T-helper 9 cell (primary cell): ENCODE measurements around the gene CPNE6.
A peak's percentile ranks its signal among the peaks of the same experiment; 100 is the strongest.
"Not testable (repeated sequence)": the region's sequence is repeated elsewhere in the genome, so short reads cannot be mapped to it uniquely, and the experiment has no call there.

Experiments used
- DNase-seq: peaks from one replicate; pipeline ENCODE4 v3.0.0-alpha.2; 2020
- total RNA-seq, 2 donors: gene quantifications; one replicate each; lab custom pipeline; 2026; lab: John Stamatoyannopoulos, UW

CPNE6 gene
- total RNA-seq, result 0 reads per million in 2 donors

DNA sequence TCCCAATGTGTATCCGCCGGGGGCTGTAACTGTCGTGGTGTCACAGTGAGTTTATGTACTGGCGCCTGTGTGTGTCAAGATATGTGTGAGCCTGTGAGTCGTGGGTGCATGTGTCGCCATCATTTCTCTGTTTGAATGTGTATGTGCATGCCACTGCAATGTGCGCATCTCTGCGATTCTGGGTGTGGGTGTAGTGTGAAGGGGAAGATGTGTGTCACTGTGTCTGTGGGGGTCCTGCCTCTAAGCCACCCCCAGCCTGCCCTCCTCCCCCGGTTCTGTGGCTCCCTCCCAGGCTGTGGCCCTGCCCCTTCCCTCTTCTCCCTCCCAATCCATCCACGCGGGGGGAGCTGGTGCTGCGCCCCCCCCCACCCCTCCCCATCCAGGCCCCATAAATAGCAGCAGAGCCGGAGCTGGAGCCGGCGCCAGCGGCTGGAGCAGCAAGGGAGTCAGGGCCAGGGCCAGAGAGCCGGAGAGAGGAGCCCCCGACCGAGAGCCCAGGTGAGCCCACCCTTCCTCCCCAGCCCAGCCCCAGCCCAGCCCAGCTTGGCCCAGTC, at the start of gene CPNE6:
CPNE6 (plus strand) TSS at position 419 of the 554 bp plus-strand sequence. CDS start 1,375 bp downstream, outside the sequence.
- no peak for DNase-seq

DNA sequence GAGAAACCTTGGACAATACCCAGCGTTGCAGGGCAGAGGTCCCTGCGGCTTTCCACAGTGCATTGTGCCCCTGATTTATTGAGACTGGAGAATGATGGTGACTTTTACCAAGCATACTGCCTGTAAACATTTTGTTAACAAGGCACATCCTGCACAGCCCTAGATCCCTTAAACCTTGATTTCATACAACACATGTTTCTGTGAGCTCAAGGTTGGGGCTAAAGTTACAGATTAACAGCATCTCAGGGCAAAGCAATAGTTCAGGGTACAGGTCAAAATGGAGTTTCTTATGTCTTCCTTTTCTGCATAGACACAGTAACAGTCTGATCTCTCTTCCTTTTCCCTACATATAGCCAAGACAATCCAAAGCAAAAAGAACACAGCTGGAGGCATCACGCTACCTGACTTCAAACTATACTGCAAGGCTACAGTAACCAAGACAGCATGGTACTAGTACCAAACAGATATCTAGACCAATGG, 46.4 kb upstream of the CPNE6 start:
- not testable (repeated sequence) for DNase-seq

DNA sequence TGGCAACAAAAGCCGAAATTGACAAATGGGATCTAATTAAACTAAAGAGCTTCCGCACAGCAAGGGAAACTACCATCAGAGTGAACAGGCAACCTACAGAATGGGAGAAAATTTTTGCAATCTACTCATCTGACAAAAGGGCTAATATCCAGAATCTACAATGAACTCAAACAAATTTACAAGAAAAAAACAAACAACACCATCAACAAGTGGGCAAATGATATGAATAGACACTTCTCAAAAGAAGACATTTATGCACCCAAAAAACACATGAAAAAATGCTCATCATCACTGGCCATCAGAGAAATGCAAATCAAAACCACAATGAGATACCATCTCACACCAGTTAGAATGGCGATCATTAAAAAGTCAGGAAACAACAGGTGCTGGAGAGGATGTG, 41.7 kb upstream of the CPNE6 start:
- not testable (repeated sequence) for DNase-seq

DNA sequence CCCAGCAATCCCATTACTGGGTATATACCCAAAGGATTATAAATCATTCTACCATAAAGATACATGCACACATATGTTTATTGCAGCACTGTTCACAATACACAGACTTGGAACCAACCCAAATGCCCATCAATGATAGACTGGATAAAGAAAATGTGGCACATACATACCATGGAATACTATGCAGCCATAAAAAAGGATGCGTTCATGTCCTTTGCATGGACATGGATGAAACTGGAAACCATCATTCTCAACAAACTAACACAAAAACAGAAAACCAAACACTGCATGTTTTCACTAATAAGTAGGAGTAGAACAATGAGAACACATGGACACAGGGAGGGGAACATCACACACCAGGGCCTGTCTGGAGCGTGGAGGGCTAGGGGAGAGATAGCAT, 40.0 kb upstream of the CPNE6 start:
- not testable (repeated sequence) for DNase-seq

DNA sequence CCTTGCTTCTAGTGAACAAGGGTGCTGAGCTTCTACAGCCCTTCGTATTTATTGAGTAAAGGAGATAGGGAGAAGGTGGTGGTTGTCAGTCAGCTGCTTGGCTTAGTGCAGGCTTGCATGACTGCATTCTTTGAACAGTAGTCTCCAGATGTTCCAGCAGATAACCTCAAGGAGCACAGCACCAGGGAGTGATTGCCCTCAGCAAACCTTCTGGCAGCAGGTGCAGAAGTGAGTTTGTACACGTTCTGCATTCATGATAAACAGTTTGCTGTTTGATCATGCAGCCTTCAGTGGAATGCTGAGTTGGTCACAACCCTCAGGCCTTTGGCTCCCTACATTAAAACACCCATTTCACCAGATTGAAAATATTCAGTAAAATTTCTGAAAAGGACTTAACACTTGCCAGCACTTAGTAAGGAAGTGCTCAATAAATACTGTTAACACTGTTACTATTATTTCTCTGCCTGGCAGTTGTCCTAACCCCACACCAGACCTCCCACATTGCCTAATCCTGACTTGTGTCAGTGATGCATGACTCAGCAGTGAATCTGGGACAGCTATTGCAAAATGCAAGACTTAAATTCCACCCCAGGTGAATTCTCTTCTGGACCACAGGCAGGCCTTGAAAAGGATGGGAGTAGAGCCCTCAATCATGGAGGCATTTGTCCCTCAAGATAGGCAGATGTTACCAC, 38.5 kb upstream of the CPNE6 start:
- no peak for DNase-seq

DNA sequence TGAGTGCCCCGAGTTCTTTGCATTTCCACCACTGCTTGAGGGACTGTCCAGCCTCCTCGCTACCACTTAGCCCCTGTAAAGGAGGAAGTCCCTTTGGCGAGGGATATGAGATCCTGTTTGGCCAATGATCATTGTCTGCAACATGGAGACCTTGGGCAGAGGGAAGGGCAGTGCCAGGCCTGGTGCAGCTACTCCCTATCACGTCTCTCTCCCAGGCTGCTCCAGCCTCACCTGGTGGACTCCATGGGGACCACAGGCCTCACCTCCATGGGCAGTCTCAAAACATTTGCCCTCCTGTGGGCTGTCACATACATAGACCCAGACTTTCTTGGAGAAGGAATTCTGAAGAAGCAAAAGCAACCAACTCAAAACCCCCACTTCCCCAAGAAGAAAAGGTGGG, 35.6 kb upstream of the CPNE6 start:
- not testable (repeated sequence) for DNase-seq

DNA sequence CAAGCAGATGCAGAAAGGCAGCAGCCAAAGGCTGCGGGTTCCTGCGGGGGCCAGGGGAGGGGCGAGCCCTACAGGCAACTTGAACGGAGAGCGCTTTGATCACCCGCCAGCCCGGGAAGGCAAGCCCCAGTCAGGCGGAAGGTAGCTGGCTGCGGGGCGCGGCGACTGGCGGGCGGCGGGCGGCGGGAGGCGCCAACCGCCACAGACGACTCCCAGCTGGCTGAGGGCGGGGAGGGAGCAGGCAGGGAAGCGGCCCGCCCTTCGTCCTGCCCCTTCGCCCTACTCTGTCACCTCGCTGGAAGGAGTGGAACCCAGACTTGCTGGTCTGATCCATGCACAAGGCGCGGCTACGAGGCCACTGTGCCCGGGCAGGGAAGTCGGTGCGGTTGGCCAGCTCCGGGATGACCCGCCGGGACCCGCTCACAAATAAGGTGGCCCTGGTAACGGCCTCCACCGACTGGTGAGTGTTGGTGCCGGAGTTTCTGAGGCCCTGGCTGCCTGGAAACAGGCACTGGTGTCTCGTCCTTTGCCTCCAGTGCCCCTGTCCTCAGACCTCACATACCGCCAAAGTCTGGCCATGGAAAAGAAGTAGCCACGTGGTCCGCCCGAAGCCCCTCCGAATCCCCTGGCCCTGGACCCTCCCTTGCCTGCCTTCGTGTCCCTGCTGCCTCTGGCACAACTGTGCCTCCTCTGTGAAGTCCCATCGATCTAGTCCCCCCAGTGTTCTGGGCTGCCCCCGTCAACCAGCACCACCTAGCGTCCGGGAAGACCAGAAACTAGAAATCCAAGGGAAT, 35.0 kb upstream of the CPNE6 start:
- peak; percentile 52 for DNase-seq

DNA sequence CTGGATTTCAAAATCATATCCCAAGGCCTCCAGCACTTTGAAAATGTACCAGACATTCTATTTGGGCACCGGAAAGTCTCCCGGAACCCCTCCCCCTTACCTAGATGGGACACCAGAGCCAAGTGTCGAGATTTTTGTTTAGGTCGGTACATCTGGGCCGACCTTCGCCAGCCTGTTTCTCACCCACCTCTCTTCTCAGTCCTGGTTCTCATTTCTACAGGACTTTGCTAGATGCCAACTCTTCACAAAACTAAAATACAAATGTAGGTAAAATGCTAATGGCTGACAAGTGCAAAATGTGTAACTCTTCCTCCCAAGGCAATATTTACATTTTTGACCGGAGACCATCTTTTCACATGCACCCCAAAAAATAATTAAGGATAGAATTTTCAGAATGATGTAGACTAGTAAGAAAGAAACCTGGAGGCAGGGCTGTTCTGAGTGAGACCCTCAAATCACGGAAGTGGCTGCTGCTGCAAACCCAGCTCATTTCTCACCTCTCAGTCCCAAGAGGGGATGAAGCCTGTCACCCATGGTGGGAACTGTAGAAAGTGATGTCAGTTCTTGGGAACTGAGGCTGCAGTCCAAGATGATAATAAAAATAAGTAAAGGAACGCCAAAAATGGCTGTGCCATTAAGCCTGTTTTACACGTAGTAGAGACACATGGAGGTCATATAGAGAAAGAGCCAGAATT, 34.3 kb upstream of the CPNE6 start:
- DNase-seq, result not testable (repeated sequence)

DNA sequence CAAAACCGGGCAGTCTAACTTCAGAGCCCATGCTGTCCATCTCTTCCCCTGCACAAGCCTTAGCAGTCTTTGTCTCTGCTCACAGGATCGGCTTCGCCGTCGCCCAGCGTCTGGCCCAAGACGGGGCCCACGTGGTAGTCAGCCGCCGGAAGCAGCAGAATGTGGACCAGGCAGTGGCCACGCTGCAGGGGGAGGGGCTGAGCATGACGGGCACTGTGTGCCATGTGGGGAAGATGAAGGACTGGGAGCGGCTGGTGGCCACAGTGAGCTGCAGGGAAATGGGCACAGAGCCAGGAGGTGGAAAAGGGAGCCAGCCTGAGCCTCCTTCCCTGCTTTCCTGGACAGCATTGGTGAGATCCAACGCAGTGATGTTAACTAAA, 33.7 kb upstream of the CPNE6 start:
- no peak for DNase-seq

DNA sequence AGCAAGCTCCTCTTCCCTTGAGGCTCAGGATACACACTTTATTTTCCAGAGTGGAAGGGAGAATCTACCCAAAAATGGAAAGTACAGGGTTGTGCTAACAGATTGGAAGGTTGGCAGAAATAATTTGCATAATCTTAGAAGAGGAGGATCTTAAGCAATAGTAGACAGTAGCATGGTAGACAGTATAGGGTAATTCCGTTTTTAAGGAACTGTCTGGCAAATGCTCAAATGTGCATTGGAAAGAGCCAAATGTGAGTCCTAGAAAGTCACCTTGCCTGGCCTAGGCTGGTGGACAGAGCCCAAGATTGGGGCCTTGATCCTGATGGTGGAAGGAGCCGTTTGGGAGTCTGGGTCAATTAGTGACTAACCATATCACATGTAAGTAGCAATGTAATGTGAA, 32.7 kb upstream of the CPNE6 start:
- no peak for DNase-seq

DNA sequence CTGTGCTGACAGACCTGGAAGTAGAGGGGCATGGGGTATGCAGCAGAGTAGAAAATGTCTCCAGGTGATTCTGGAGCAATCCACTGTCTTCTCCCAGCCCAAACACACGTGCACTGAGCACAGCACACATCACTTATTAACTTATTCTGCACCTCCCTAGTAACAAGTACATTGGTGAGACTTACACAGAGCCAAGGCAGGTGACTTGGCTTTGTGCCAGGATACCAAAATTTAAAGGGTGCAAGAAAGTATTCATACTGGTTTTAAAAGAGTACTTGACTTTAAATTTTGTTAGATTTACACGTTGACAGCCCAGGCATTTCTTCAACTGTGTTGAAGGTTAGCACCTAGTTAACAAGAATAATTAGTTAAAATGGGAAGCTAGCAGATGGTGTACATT, 30.7 kb upstream of the CPNE6 start:
- no peak for DNase-seq

DNA sequence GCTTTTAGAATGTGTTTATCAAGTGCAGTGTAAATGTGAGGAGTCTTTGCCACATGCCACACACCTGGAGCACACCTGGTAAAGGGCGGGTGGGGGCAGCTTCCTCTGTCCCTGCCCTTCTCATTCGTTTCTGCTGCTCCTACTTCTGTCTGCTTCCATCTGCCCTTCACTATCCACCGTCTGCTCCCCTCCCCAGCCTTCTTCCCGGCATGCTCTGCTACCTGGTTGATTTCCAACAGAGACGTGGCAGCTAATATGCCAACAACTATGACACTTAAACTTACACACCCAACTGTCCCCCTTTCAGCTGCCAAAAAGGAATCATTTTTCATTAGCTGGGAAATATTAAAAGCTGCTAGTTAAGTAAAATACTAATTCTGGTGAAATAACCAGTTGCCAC, 28.6 kb upstream of the CPNE6 start:
- no peak for DNase-seq

DNA sequence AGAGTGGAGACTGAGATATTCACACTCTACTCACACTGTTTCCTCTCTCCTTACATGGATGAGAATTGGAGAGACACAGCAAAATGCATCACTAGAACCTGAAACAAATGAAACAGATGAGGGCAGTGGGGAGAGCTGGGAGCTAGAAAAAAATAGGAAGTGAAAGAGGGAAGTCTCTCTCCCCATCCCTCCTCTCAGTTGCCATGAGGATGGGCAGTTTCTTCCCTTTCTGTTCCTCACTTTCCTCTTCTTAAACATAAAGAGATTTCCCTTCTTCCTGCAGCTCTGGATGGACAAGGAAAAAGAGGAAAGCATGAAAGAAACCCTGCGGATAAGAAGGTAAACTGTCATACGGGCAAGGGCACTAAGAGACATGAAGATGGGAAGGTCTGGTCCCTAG, 22.4 kb upstream of the CPNE6 start:
- not testable (repeated sequence) for DNase-seq

DNA sequence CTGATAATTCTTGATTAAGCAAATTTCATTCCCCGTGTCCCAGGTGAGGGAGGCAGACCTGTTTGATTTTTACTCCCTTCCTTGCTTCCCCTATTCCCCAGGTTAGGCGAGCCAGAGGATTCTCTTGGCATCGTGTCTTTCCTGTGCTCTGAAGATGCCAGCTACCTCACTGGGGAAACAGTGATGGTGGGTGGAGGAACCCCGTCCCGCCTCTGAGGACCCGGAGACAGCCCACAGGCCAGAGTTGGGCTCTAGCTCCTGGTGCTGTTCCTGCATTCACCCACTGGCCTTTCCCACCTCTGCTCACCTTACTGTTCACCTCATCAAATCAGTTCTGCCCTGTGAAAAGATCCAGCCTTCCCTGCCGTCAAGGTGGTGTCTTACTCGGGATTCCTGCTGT, 20.6 kb upstream of the CPNE6 start:
- not testable (repeated sequence) for DNase-seq

DNA sequence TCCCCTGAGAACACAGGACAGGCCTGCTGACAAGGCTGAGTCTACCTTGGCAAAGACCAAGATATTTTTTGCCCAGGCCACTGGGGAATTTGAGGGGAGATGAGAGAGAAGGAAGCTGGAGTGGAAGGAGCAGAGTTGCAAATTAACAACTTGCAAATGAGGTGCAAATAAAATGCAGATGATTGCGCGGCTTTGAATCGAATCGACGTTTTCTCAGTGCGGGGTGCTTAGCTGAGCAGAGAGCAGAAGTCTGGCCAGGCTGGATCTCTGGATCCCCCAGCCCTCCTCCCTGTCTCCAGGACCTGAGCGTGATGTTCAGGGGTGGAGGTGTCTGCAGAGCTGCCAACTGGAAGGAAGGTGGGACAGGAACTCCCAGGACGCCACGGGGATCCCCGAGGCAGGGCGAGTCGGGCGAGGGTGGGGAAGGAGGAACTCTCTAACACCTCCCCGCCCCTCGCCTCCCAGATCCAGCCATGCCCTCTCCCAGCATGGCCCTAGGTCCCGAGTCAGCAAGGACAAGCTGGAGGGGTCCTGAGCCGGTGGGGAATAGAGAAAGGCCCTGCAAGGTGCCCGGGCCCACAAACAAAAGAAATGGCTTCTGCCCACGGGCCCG, 20.1 kb upstream of the CPNE6 start:
- no peak for DNase-seq

DNA sequence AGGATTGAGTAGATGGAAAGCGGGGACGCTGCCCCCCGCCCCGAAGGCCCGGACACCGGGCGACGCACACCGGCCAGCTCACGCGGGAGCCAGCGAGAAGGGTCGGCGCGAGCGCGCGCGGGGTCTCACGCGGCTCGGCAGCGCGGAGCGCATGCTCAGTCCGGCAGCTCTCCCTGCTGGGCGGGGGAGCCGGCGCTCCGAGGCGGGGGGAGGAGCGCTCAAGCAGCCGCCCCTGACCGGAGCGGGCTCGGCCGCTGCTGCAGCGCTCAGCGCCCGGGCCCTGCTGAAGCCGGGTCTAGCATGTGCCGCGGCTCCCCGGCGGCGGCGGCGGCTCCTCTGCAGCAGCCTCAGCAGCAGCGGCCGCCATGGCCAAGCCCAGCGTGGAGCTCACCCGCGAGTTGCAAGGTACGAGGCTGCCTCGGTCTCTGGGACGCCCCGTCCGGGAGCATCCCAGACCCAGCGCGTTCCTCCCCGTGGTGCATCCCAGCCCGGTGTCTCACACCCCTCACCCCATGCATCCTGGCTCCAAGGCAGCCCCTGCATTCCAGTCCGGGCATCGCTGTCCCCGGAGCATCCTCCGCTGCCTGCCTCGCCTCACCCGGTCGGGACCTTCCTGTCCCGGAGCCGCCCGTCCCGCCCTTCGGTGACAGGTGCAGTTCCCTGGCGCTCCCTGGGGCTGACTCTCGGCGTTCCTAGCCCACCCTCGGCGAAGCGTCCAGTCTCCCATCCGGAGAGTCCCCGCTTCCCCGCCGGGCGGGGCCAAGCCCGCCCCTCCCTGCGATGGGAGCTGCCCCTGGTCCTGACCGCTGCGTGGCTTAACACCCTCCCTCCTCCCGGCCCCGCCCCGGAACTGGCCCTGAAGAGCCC, 19.3 kb upstream of the CPNE6 start, which contains the start of gene CARMIL3:
CARMIL3 (plus strand) TSS at position 221 of the 867 bp plus-strand sequence; CDS start at position 366, 145 bp downstream.
- DNase-seq, result peak; percentile 44

DNA sequence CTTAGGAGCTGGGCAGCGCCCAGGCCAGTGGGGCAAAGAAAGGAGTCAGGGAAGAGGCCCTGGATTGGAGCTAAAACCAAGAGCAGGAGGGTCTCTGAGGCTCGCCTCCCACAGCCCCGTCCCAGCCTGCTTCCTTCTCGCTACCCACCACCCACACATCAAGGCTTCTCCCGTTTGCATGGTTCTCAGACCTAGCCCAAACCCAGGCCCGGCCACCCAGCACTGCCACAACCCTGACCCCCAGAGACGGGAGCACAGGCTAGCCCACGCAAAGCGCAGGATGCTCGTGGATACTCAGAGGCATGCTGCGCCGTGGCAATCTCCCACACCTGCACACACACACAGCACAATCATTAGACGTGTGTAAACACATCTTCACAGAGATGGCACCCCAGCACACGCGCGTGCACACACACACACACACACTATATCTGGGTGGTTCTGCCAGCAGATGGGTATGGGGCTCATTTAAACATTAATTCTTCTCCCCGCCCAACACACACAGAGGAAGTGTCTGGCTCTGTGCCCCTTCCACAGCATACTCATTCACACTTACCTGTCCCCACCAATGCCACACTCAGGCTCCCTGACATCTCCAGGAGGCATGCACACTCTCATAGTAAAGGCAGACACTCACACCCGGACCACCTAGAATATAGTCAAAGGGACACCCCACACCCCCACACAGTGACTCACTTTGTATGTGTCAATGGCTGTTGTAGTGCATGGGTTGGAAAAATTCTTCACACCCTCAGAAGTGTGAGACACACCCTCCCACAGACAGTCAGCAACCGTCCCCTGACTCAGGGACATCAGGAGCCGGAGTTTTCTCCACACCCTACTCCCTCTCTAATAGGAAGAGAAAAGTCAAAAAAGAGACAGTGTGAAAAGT, 18.5 kb upstream of the CPNE6 start:
- no peak for DNase-seq

DNA sequence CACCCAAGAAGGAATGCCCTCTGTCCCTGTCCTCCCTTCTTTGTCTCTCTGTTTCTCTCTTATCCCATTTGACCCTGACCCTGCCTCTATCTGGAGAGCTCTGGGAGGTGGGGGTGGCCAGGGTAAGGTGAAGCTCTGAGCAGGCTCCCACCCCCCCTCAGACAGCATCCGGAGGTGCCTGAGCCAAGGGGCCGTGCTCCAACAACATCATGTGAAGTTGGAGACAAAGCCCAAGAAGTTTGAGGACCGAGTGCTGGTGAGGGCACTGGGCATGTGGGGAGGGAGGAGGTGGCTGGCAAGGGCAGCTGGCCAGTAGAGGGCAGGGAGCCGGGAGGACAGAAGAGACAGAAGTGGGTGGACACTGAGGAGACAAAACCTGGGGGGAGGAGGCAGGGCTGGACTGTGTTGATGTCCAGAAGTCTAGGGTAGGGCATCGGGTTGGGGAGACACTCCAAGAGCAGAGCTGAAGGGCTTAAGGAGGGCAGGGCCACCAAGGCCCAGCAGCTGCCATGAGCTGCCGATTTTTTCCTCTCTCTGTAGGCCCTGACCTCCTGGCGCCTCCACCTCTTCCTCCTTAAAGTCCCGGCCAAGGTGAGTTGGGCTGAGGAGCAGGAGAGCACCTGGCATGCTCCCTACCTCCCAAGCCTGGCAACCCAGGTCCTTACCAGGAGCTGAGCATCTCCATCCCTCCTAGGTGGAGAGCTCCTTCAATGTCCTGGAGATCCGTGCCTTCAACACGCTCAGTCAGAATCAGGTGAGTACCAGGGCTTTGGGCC, 17.6 kb upstream of the CPNE6 start:
- no peak for DNase-seq

DNA sequence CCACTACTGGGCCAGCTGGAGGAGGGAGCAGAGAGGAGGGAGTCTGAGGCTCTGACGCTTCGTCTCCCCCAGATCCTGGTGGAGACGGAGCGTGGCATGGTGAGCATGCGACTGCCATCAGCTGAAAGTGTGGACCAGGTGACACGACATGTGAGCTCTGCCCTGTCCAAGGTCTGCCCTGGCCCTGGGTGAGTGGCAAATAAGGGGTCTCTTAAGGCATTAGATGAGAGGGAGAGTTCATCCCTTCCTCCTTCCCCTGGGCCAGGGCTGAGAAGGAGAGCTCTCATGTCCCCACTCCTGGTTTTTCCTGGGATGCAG, 17.1 kb upstream of the CPNE6 start:
- no peak for DNase-seq

DNA sequence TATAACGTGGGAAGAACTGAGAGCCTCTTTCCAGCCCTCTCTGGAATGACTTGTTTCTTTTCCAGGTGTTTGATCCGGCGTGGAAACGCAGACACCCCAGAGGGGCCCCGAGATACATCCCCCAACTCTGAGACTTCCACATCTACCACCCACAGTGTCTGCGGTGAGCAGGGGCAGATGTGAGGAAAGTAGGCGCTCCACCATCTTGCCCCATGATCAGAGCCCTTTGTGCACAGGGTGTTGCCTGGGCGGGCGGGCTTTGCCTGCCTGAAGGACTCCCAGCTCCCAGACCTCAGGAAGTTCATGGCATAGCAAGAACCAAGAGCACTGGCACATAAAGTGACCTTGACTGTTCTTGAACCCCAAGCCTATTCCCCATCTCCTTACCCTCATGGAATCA, 16.7 kb upstream of the CPNE6 start:
- no peak for DNase-seq
